GM20000 (cell line): Measurements from ENCODE around the gene CYSLTR2.
"Not testable (repeated sequence)": the region's sequence is repeated elsewhere in the genome, so short reads cannot be mapped to it uniquely, and the experiment has no call there.

ENCODE experiments used
- DNase-seq: peaks from one replicate; pipeline ENCODE4 v3.0.0; 2012; ENCODE audit warnings: low spot score
- CTCF ChIP-seq: IDR thresholded peaks from 2 replicates; pipeline ENCODE4 v1.5.1; 2012; ENCODE audit warnings: mild to moderate bottlenecking, control low read depth; ENCODE audit errors: extremely low read depth, missing control alignments

Gene CYSLTR2

GRCh38 chr13:48687249-48687648 is 33.5 kb downstream of the CYSLTR2 start:
- TF ChIP-seq CTCF, result no peak
- no peak for DNase-seq

- DNase-seq, result no peak
- no peak for TF ChIP-seq CTCF
Observed at GRCh38 chr13:48693998-48694397, 40.3 kb downstream of the CYSLTR2 start.

DNA sequence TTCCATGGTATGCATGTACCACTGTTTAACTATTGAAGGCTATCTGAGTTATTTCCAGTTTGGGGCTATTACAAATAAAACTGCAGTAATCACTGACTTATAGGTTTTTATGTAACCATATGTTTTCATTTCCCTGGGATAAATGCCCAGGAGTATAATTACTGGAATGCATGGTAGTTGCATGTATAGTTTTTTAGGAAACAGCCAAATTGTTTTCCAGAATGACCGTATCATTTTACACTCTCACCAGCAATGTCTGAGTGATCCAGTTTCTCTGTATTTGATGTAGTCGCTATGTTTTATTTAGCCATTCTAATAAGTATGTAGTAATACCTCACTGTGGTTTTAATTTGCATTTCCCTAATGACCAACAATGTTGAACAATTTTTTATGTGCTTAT is 42.0 kb downstream of the CYSLTR2 start:
- no peak for TF ChIP-seq CTCF
- DNase-seq, result no peak

- DNase-seq, result not testable (repeated sequence)
Observed at GRCh38 chr13:48696676-48697075, 42.9 kb downstream of the CYSLTR2 start.

- TF ChIP-seq CTCF, result no peak
- DNase-seq, result no peak
Observed at GRCh38 chr13:48707405-48707804, 53.7 kb downstream of the CYSLTR2 start.

GRCh38 chr13:48708764-48709163 is 55.0 kb downstream of the CYSLTR2 start:
- TF ChIP-seq CTCF, result no peak
- DNase-seq, result no peak

DNA sequence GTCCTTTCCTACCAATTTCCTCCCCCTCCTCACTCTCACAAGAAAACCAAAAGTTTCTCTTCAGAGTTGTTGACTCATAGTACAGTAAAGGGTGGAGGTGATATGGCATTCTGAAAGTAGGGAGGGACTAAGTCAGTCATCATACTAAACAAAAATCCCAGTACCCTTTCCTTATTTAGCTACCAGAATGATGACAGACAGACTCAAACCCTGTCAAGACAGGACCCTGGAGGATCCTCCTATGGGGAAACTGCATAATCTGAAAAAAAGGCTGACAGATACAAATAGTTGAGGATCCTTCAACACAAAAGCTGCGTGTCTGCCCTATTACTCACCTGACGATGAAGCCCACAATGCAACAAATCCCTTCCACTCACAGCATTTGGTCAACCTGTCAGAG is 55.5 kb downstream of the CYSLTR2 start:
- no peak for DNase-seq
- no peak for TF ChIP-seq CTCF

- no peak for DNase-seq
- no peak for TF ChIP-seq CTCF
Observed at GRCh38 chr13:48710160-48710559, 56.4 kb downstream of the CYSLTR2 start.
